Sigmoid colon (tissue), 7 donors: ENCODE results near the gene CDKAL1. TPM values are rescaled to one million over a fixed set of nuclear protein-coding genes. Genes with fewer than 3 reads are reported as not detected.

Experiments used
- DNase-seq: peaks from one replicate; pipeline ENCODE4 v3.0.0-alpha.2; 2019
- H3K27ac ChIP-seq, 4 donors: fragments of 200-600 bp; sonication (generic); one replicate each; pipeline ENCODE4 v1.5.1; 2016 to 2019; ENCODE audit warnings: mild to moderate bottlenecking in 1 of 4
- H3K27me3 ChIP-seq, 3 donors: fragments of 200-600 bp; sonication (generic); one replicate each; pipeline ENCODE4 v1.5.1; 2019; ENCODE audit warnings: mild to moderate bottlenecking in 1 of 3
- H3K36me3 ChIP-seq, 4 donors: fragments of 200-600 bp; sonication (generic); one replicate each; pipeline ENCODE4 v1.5.1; 2016 to 2019
- H3K4me1 ChIP-seq, 4 donors: fragments of 200-600 bp; sonication (generic); one replicate each; pipeline ENCODE4 v1.5.1; 2017 to 2019
- H3K4me3 ChIP-seq, 4 donors: fragments of 200-600 bp; sonication (generic); one replicate each; pipeline ENCODE4 v1.5.1; 2017 to 2019; ENCODE audit warnings: mild to moderate bottlenecking in 2 of 4, moderate library complexity in 1 of 4
- H3K9me3 ChIP-seq, 4 donors: fragments of 200-600 bp in 3 of 4; sonication (generic) in 3 of 4; one replicate each; pipeline versions ENCODE4 v1.5.1 to v1.6.1; 2013 to 2019
- CTCF ChIP-seq, 4 experiments: fragments of 450-650 bp in 3 of 4; fragments of 200-600 bp in 1 of 4; IDR thresholded peaks; one replicate each; pipeline ENCODE4 v1.5.1; 2016 to 2019; ENCODE audit warnings: antibody characterized with exemption in 4 of 4, mild to moderate bottlenecking in 3 of 4, moderate library complexity in 2 of 4
- EP300 ChIP-seq, 4 donors: sonication (generic); formaldehyde crosslinking; IDR thresholded peaks; one replicate each; pipeline ENCODE4 v1.6.1; 2017; ENCODE audit warnings: antibody characterized with exemption in 4 of 4
- POLR2A ChIP-seq, 2 donors: fragments of 450-650 bp; IDR thresholded peaks; one replicate each; pipeline ENCODE4 v1.6.1; 2016; ENCODE audit warnings: antibody characterized with exemption in 2 of 2, mild to moderate bottlenecking in 2 of 2, moderate library complexity in 2 of 2
- POLR2AphosphoS5 ChIP-seq, 4 donors: sonication (generic); formaldehyde crosslinking; IDR thresholded peaks; one replicate each; pipeline ENCODE4 v1.6.1; 2017; ENCODE audit warnings: antibody characterized with exemption in 4 of 4
- WGBS, 2 donors: extraction: QIAGEN DNeasy Blood & Tissue Kit; methylation state at CpG; one replicate each; pipeline ENCODE4 v1.1.7; 2013; 5-methylcytosine and 5-hydroxymethylcytosine counted together
- intact Hi-C: fragments of 100-400 bp; cut with DNase I; formaldehyde crosslinking; loops from one replicate; pipeline ENCODE4 v1.15.1; 2023
- polyA plus RNA-seq, 3 donors: library from polyadenylated mRNA; stranded (reverse); fragments of 200-250 nt; gene quantifications; one replicate each; pipeline ENCODE4 v1.2.3, GENCODE V29; 2013
- total RNA-seq, 4 donors: library from RNA; depleted of rRNA; stranded (reverse); fragments of >200 nt; gene quantifications; one replicate each; pipeline ENCODE4 v1.1.0, GENCODE V29; 2016
- donor health status: healthy with polysubstance abuse.
- donor health status: Bipolar disorder and iron deficiency.
- donor health status: healthy.

Gene CDKAL1
- total and polyA plus RNA-seq, 7 donors, result 2.8 to 14.7 (median 11.4) TPM

GRCh38 chr6:21164768-21165326 lies 630.6 kb downstream of the CDKAL1 start:
- no peaks in the 10 kb centered on the region for H3K36me3 ChIP-seq
- H3K27me3 ChIP-seq, result no peaks in the 10 kb centered on the region
- H3K4me3 ChIP-seq, result no peak overlapping the region
- no peak for TF ChIP-seq POLR2A (IDR thresholded peaks at IDR 0.05)
- TF ChIP-seq POLR2AphosphoS5 (IDR thresholded peaks at IDR 0.05), result no peak
- TF ChIP-seq EP300 (IDR thresholded peaks at IDR 0.05), result no peak
- TF ChIP-seq CTCF (IDR thresholded peaks at IDR 0.05), result no peak
- no peaks in the 10 kb centered on the region for H3K4me1 ChIP-seq
- H3K9me3 ChIP-seq, result no peaks in the 10 kb centered on the region
- DNase-seq, result no peak
- intact Hi-C loops, result no loop called here
- no peak overlapping the region for H3K27ac ChIP-seq
- WGBS, 2 donors, result 38 to 71% methylated on average over 2 of the region's 2 CpGs

DNA sequence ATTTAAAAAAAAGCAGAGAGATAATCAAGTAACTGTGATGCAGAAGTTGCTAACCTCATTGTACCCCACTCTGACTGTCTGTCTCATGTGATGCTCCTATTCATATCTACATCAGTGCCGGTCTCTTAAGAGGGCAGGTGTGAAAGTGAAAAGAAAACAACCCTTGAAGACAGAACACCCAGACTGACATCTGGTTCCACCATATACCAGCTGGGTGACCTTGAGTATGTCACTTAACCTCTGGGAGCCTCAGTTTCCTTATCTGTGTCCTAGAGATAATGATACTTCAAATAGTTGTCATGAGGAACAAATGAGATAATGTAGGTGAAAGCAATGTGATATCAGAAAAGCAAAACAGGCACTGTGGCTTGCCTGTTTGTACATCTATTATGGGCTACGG lies 632.5 kb downstream of the CDKAL1 start:
- DNase-seq, result no peak
- no peaks in the 10 kb centered on the region for H3K36me3 ChIP-seq
- H3K4me1 ChIP-seq, result no peaks in the 10 kb centered on the region
- H3K27ac ChIP-seq, result no peak overlapping the region
- H3K9me3 ChIP-seq, result no peaks in the 10 kb centered on the region
- no peak overlapping the region for H3K4me3 ChIP-seq
- WGBS, 2 donors, result 89 to 91% methylated on average over 2 of the region's 2 CpGs
- H3K27me3 ChIP-seq, result no peaks in the 10 kb centered on the region
- TF ChIP-seq CTCF (IDR thresholded peaks at IDR 0.05), result no peak
- no peak for TF ChIP-seq EP300 (IDR thresholded peaks at IDR 0.05)
- TF ChIP-seq POLR2A (IDR thresholded peaks at IDR 0.05), result no peak
- TF ChIP-seq POLR2AphosphoS5 (IDR thresholded peaks at IDR 0.05), result no peak
- intact Hi-C loops, result no loop called here

DNA sequence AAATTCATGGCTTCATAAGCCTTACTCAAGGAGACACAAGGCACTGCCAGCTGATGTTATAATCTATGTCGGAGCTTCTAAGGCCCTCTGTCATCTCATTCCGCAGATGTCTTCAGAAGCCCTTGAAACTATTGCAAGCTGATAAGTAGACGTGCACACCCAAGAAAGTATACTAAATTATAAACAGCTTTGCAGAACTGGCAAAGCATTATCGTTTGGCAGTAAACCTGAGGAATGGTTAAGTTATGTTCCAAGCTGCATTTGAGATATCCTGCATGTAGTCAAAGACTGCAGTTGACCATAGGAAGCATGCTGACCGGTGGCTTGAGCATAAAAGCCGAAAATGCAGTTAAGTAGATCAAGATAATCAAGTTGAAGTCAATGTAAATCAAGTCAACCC lies 633.5 kb downstream of the CDKAL1 start:
- H3K27me3 ChIP-seq, result no peaks in the 10 kb centered on the region
- TF ChIP-seq POLR2AphosphoS5 (IDR thresholded peaks at IDR 0.05), result no peak
- no peak for TF ChIP-seq EP300 (IDR thresholded peaks at IDR 0.05)
- TF ChIP-seq CTCF (IDR thresholded peaks at IDR 0.05), result no peak
- TF ChIP-seq POLR2A (IDR thresholded peaks at IDR 0.05), result no peak
- intact Hi-C loops, result no loop called here
- no peak overlapping the region for H3K27ac ChIP-seq
- WGBS, 2 donors, result 96% methylated on average over 6 of the region's 6 CpGs
- no peaks in the 10 kb centered on the region for H3K9me3 ChIP-seq
- no peaks in the 10 kb centered on the region for H3K36me3 ChIP-seq
- H3K4me1 ChIP-seq, result no peaks in the 10 kb centered on the region
- no peak for DNase-seq
- H3K4me3 ChIP-seq, result no peak overlapping the region

DNA sequence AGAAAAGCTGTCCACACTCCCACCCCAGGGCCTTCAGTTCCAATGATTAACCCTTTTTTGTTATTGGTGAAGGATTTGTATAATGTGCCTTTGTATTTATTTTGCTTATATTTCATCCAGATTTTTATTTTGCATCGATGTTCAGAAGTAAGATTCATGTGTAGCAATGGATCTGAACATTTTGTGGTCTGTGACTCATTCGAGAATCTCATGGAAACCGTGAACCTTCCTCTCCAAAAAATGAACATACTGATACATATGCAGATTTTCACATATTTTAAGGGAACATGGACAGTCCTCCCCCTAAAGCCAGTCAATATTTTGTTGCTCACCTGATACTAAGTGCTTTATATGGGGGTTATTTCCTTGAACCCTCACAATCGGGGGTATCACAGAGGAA lies 637.5 kb downstream of the CDKAL1 start:
- WGBS, 2 donors, result 93 to 95% methylated on average over 4 of the region's 4 CpGs
- H3K4me3 ChIP-seq, result no peak overlapping the region
- H3K36me3 ChIP-seq, result no peaks in the 10 kb centered on the region
- no peak for DNase-seq
- no peak overlapping the region for H3K27ac ChIP-seq
- no peaks in the 10 kb centered on the region for H3K9me3 ChIP-seq
- no peaks in the 10 kb centered on the region for H3K27me3 ChIP-seq
- no peaks in the 10 kb centered on the region for H3K4me1 ChIP-seq
- TF ChIP-seq POLR2AphosphoS5 (IDR thresholded peaks at IDR 0.05) (no peak), EP300 (IDR thresholded peaks at IDR 0.05) (no peak), CTCF (IDR thresholded peaks at IDR 0.05) (no peak), POLR2A (IDR thresholded peaks at IDR 0.05) (no peak)
- intact Hi-C loops, result no loop called here

GRCh38 chr6:21173031-21173430 lies 638.8 kb downstream of the CDKAL1 start:
- H3K9me3 ChIP-seq, result no peaks in the 10 kb centered on the region
- 92% methylated on average over 2 of the region's 2 CpGs for WGBS, 2 donors
- H3K4me1 ChIP-seq, result no peaks in the 10 kb centered on the region
- H3K27ac ChIP-seq, result no peak overlapping the region
- H3K36me3 ChIP-seq, result no peaks in the 10 kb centered on the region
- intact Hi-C loops, result no loop called here
- TF ChIP-seq CTCF (IDR thresholded peaks at IDR 0.05), result no peak
- TF ChIP-seq POLR2A (IDR thresholded peaks at IDR 0.05), result no peak
- no peak for TF ChIP-seq EP300 (IDR thresholded peaks at IDR 0.05)
- TF ChIP-seq POLR2AphosphoS5 (IDR thresholded peaks at IDR 0.05), result no peak
- no peaks in the 10 kb centered on the region for H3K27me3 ChIP-seq
- H3K4me3 ChIP-seq, result no peak overlapping the region
- no peak for DNase-seq
